ENCODE measurements around the gene PTPN4. TPM values are rescaled to one million over a fixed set of nuclear protein-coding genes. Genes with fewer than 3 reads are reported as not detected.

The PTPN4 gene
- total and polyA plus RNA-seq, 2 donors (not counting 3 experiments of a cell fraction or from before 2014, with no cell fraction given) = 6.8 to 29.6 TPM

DNA sequence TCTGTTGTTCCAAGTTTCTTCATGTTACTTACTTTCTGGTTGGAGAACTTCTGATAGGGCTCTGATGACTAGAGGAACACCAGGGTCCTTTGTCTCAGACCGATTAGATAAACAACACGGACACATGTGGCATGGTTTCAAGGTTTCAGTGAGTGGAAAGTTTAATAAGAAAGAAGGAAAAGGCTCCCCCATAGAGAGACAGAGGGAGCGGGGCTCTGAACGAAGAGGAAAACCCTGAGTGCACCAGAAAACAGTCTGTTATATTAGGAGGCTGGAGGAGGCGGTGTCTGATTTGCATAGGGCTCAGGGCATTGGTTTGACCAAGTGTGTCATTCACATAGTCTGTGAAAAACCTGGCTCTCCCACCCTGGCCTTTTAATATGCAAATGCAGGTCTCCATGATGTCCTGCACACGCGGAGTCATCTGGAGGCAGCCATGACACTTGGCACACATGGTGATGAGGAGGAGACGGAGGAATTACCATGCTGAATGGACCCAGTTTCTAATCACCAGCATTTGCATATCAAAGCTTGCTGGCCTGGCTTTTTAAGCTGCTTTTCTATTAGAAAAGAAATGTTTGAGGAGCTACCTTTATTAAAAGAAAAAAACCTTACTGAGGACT, 94.2 kb downstream of the PTPN4 start:
- POLR2A ChIA-PET = no interaction called here
- TF ChIP-seq GATA2 (IDR thresholded peaks at IDR 0.05; ENCODE audit: insufficient read depth, insufficient read length, low read depth, low read length) (no peak), EZH2 (IDR thresholded peaks at IDR 0.05; ENCODE audit: borderline replicate concordance, low read depth, low read length, severe bottlenecking) (no peak), FOS (IDR thresholded peaks at IDR 0.05; ENCODE audit: borderline replicate concordance, insufficient read depth, low read length) (no peak), JUN (IDR thresholded peaks at IDR 0.05; ENCODE audit: borderline replicate concordance, insufficient read depth, insufficient read length, low read depth) (no peak), MYC (IDR thresholded peaks at IDR 0.05; ENCODE audit: low read depth, low read length) (no peak), POLR2A (IDR thresholded peaks at IDR 0.05; ENCODE audit: low read depth, low read length) (no peak), POLR2AphosphoS5 (IDR thresholded peaks at IDR 0.05; ENCODE audit: insufficient read depth, low read depth, low read length) (no peak)
- TF ChIP-seq, protein P1, sequence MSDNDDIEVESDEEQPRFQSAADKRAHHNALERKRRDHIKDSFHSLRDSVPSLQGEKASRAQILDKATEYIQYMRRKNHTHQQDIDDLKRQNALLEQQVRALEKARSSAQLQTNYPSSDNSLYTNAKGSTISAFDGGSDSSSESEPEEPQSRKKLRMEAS (IDR thresholded peaks at IDR 0.05; ENCODE audit: insufficient read depth, insufficient read length) = no peak
- TF ChIP-seq, protein P2, sequence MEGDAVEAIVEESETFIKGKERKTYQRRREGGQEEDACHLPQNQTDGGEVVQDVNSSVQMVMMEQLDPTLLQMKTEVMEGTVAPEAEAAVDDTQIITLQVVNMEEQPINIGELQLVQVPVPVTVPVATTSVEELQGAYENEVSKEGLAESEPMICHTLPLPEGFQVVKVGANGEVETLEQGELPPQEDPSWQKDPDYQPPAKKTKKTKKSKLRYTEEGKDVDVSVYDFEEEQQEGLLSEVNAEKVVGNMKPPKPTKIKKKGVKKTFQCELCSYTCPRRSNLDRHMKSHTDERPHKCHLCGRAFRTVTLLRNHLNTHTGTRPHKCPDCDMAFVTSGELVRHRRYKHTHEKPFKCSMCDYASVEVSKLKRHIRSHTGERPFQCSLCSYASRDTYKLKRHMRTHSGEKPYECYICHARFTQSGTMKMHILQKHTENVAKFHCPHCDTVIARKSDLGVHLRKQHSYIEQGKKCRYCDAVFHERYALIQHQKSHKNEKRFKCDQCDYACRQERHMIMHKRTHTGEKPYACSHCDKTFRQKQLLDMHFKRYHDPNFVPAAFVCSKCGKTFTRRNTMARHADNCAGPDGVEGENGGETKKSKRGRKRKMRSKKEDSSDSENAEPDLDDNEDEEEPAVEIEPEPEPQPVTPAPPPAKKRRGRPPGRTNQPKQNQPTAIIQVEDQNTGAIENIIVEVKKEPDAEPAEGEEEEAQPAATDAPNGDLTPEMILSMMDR (IDR thresholded peaks at IDR 0.05; ENCODE audit: extremely low read depth in 1 of 2, insufficient read depth in 1 of 2, low read depth in 1 of 2, low read length in 2 of 2) = no peak
- Histone ChIP-seq H3K27me3 (ENCODE audit: control insufficient read depth in 2 of 2, insufficient read depth in 2 of 2, low read length in 2 of 2) (no peaks in the 10 kb centered on the region), H3K79me2 (ENCODE audit: control insufficient read depth, insufficient read depth, low read length) (peaks cover 6% of the 10 kb centered on the region), H4K20me1 (replicated peaks; ENCODE audit: control insufficient read depth, extremely low read depth, insufficient read depth, low read length) (peaks cover 3% of the 10 kb centered on the region), H3K4me1 (ENCODE audit: control insufficient read depth, extremely low read depth, insufficient read depth, low read length) (peaks cover 6% of the 10 kb centered on the region), H3K9ac (replicated peaks; ENCODE audit: extremely low read depth, insufficient read depth, low read length) (no peak overlapping the region), H2AFZ (ENCODE audit: low read depth, low read length) (no peak overlapping the region), H3K36me3 (ENCODE audit: control insufficient read depth in 2 of 2, extremely low read depth in 1 of 2, insufficient read depth in 2 of 2, low read length in 2 of 2) (no peaks in the 10 kb centered on the region), H3K27ac (ENCODE audit: insufficient read depth, low read depth, low read length) (no peak overlapping the region), H3K9me3 (replicated peaks; ENCODE audit: control insufficient read depth, insufficient read depth, low read length) (no peaks in the 10 kb centered on the region), H3K9me1 (replicated peaks; ENCODE audit: control insufficient read depth, extremely low read depth, insufficient read depth, low read length) (no peaks in the 10 kb centered on the region), H3K4me3 (replicated peaks in 1 of 3; ENCODE audit: insufficient read depth in 1 of 3, low read depth in 1 of 3, low read length in 3 of 3) (no peak overlapping the region), H3K4me2 (ENCODE audit: insufficient read depth, low read length) (no peak overlapping the region)
- intact Hi-C loops (cut with micrococcal nuclease) = no loop called here
- CTCF ChIA-PET = no interaction called here
- FAIRE-seq (no peak), DNase-seq (ENCODE audit: low read depth, low spot score) (no peak)
- no TSS peak for BruUV-seq (replicated peaks)
- dilution Hi-C loops (cut with MboI; ENCODE audit: extremely low pct_ligation_motif_present, low sequenced_read_pairs) = no loop called here
